SU-DHL-6 (cell line): ENCODE results near the gene SCYGR2.

ENCODE experiments used
- EZH2phosphoT487 ChIP-seq: fragments of 200-600 bp; sonication (generic), shearing (Covaris generic); conservative IDR thresholded peaks from 2 replicates; pipeline ENCODE4 v1.6.1; 2018; ENCODE audit warnings: mild to moderate bottlenecking, antibody characterized with exemption, low read length, moderate library complexity, mixed read lengths
- TF ChIP-seq, protein P1 (sequence below): fragments of 200-600 bp; sonication (generic); IDR thresholded peaks from one replicate; pipeline ENCODE4 v1.5.1; 2017; ENCODE audit warnings: antibody characterized with exemption, mild to moderate bottlenecking, low read length, moderate library complexity; ENCODE audit not compliant: insufficient read depth, poor library complexity, severe bottlenecking

DNA sequence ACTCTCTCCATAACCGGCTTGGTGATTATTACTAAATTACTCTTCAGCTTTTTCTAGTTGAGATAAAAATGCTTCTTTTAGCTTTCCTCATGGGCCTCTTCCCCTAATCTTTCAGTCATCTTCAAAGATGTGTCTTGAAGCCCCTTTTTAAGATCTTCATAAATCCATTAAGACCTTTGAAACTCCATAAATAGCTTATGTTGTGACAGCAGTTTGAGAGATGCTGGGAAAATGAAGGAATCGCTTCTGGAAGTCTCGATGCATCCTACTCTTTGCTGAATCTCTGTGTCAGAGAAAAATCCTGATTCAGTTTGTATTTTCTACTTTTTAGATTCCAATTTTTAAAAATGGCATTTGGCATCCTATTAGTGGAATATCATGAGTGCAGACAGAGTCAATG lies 31.6 kb downstream of the SCYGR2 start:
- TF ChIP-seq, protein P1, sequence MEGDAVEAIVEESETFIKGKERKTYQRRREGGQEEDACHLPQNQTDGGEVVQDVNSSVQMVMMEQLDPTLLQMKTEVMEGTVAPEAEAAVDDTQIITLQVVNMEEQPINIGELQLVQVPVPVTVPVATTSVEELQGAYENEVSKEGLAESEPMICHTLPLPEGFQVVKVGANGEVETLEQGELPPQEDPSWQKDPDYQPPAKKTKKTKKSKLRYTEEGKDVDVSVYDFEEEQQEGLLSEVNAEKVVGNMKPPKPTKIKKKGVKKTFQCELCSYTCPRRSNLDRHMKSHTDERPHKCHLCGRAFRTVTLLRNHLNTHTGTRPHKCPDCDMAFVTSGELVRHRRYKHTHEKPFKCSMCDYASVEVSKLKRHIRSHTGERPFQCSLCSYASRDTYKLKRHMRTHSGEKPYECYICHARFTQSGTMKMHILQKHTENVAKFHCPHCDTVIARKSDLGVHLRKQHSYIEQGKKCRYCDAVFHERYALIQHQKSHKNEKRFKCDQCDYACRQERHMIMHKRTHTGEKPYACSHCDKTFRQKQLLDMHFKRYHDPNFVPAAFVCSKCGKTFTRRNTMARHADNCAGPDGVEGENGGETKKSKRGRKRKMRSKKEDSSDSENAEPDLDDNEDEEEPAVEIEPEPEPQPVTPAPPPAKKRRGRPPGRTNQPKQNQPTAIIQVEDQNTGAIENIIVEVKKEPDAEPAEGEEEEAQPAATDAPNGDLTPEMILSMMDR, result no peak
- no peak for TF ChIP-seq EZH2phosphoT487
